GM18909 (cell line): ENCODE results near the gene SNTG2.
"Not testable (repeated sequence)": the region's sequence is repeated elsewhere in the genome, so short reads cannot be mapped to it uniquely, and the experiment has no call there.

Source experiments
- ATAC-seq: cut with Tn5 transposase; IDR thresholded peaks from one replicate; pipeline ENCODE4 v1.9.1; 2021; ENCODE audit warnings: mild to moderate bottlenecking; ENCODE audit not compliant: unreplicated experiment, poor library complexity

Gene SNTG2

GRCh38 chr2:1132328-1132969, 181.8 kb downstream of the SNTG2 start:
- ATAC-seq: no peak

DNA sequence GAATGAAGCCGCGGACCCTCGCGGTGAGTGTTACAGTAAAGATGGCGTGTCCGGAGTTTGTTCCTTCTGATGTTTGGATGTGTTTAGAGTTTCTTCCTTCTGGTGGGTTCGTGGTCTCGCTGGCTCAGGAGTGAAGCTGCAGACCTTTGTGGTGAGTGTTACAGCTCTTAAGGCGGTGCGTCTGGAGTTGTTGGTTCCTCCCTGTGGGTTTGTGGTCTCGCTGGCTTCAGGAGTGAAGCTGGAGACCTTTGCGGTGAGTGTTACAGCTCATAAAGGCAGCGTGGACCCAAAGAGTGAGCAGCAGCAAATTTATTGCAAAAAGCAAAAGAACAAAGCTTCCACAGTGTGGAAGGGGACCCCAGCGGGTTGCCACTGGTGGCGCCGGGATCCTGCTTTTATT, 183.2 kb downstream of the SNTG2 start:
- ATAC-seq: not testable (repeated sequence)

- no peak for ATAC-seq
Measured at GRCh38 chr2:1134629-1135028, 184.0 kb downstream of the SNTG2 start.

GRCh38 chr2:1136067-1136466, 185.4 kb downstream of the SNTG2 start:
- ATAC-seq: no peak

GRCh38 chr2:1136846-1137245, 186.2 kb downstream of the SNTG2 start:
- ATAC-seq: no peak

GRCh38 chr2:1137264-1137663, 186.6 kb downstream of the SNTG2 start:
- no peak for ATAC-seq

DNA sequence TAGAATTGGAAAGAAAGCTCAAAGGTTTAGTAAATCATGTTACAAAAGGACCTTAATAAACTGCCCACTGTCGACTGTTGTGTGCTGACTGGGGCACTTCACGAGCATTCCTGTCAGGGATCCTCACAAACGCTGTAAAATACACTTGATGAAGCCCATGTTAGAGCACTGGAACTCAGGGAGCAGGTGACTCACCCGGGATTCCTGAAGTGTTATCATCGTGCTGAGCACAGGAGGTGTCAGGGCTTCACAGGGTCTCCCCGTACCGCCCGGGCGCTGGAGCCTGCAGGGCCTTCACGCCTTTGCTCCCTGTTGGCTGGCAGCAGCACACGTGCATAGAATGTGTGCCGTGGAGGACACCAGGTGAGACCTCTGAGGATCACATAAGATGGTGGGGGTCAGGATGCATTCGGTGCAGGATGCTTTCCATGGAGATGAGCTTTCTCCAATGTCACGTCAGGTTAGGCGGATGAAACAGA, 187.3 kb downstream of the SNTG2 start:
- no peak for ATAC-seq

- peak; percentile 86 for ATAC-seq
Measured at GRCh38 chr2:1140389-1141003, 189.8 kb downstream of the SNTG2 start.

GRCh38 chr2:1141079-1141478, 190.4 kb downstream of the SNTG2 start:
- ATAC-seq: no peak

DNA sequence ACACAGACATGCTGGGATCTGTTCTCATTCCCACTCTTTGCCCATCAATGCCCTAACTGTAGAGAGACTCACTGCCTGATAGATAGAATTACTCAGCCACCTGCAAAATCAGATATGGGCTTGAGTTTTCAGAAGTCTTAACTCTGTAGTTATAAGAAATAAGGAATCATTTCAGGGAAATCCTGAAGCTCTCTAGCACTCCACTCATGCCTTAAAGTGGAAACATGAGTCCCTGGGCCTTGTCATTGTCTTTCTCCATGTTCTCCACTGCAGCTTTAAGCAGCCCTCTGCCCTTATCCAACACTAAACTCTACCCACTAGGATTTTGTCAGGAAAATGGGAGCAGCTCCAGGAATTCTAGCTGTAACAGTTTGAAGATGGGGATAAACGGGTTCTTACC, 192.5 kb downstream of the SNTG2 start:
- ATAC-seq: no peak

DNA sequence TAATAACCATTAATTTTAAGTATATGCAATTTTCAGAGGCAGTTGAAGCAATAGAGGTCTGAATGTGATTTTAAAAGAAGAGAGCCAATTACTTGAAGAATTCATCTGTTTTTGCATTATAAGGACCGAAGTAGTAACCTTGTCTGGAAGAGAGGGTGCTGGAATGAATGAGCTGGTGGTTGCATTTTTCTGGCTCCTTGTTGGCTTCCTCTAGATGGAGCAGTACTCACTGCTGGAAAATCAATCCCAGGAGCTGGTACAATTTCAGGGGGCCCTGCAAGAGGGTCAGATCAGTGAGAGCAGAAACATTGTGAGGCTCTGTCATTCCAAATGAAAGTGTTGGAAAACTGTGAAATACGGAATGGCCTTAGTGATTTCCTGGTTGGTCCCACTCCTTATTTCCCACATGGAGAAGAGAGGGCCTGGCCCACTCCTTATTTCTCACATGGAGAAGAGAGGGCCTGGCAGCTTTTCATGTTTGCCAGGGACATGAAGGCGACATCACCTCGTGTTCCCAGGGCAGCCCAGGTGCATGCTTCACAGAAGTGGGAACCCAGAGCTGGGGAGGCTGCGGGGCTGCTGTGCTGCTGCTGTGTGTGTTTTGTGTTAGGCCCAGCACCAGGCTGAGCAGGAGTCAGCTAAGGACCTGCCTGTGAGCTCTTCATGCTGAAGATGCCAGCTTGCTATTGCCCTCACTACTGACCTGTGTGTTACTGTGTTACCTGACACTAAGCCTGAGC, 197.4 kb downstream of the SNTG2 start:
- ATAC-seq: no peak

- ATAC-seq: no peak
Measured at GRCh38 chr2:1150724-1151511, 200.3 kb downstream of the SNTG2 start.

DNA sequence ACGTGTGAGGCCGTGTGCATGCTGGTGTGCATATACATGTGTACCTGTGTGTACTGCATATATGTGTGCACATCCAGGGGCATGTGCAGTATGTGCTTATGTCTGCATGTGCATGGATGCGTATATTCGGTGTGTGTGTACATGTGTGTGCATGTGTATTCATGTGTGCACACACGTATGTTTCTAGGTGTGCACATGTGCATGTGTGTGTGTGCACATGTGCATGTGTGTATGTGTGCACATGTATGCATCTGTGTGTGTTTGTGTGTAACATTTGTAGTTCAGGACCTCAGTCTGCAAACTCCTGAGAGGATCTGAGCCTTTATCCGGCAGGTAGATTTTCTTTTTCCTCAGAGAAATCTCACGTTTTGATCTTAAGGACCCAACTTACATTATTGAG, 201.7 kb downstream of the SNTG2 start:
- no peak for ATAC-seq

GRCh38 chr2:1153920-1154319, 203.3 kb downstream of the SNTG2 start:
- no peak for ATAC-seq

- ATAC-seq: no peak
Measured at GRCh38 chr2:1154710-1155594, 204.3 kb downstream of the SNTG2 start.

DNA sequence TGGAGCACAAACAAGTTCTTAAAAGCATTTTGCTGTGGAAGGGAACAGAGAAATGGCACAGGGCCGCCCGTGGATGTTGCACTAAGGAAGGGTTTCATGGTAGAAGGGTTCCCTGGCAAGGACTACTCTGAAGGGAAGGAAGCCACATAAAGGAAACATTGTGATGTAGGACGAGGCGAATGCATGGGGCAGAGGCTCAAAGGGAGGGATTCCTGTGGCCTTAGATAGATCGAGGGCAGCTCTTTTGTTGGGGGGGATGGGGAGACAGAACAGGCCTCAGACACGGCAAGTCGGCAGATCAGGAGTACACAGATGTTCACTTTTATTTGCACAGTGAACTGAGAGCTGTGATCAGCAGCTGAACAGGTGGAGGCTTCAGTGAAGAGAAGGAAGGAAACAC, 205.4 kb downstream of the SNTG2 start:
- ATAC-seq: no peak

DNA sequence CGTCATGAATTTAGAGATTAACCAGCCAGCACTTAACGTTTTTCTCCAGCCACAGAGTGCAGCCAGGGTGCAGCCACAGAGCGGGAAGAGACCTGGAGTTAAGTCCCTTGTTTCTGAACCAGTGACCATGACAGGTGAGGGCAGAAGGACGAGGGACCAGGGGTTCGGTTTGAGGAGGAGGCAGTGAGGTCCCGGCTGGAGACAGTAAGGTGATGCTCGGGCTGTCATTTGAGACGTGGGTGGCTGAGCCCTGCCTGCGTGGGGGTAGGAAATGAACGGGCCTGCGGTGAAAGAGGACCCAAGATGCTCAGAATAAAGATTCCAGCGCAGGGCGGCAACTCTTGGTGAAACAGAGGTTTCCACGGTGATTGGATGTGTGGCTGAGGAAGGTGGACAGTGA, 205.9 kb downstream of the SNTG2 start:
- ATAC-seq: no peak

GRCh38 chr2:1157107-1157506, 206.5 kb downstream of the SNTG2 start:
- no peak for ATAC-seq

DNA sequence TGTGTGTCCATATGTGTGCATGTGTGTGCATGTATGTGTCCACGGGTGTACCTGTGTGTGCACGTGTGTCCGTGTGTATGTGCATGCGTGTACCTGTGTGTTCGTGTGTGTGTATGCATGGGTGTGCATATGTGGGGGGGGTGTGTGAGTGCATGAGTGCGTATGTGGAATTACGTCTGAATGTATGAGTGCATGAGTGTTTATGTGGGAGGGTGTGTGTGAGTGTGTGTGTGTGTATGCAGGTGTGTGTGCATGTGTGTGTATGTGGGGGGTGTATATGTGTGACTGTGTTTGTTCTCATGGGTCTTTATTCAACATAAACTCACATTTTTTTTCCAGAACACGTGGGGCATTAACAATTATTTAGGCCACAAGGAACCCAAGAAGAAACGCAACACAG, 208.4 kb downstream of the SNTG2 start:
- ATAC-seq: no peak

DNA sequence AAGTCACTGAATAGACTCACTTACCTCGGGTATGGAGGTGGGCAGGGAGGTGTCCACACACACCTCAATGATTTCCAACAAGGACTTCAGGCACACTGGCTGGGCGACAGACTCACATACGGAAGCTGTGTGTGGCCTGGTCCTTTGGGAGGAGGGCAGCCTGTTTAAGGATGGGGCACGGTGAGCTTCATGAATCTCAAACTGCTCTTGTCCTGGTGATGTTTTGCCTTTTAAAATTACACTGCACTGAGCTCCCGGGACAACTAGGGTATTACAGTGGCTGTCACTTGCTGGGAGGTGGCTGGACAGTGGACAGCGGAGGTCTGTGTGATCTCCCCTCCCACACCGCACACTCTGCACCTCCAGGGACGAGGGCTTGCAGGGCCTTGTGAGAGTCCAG, 211.6 kb downstream of the SNTG2 start:
- ATAC-seq: no peak
